ENCODE data around the gene PLA2G3.
A peak's percentile ranks its signal among the peaks of the same experiment; 100 is the strongest.
"Not testable (repeated sequence)": the region's sequence is repeated elsewhere in the genome, so short reads cannot be mapped to it uniquely, and the experiment has no call there.

The PLA2G3 gene

DNA sequence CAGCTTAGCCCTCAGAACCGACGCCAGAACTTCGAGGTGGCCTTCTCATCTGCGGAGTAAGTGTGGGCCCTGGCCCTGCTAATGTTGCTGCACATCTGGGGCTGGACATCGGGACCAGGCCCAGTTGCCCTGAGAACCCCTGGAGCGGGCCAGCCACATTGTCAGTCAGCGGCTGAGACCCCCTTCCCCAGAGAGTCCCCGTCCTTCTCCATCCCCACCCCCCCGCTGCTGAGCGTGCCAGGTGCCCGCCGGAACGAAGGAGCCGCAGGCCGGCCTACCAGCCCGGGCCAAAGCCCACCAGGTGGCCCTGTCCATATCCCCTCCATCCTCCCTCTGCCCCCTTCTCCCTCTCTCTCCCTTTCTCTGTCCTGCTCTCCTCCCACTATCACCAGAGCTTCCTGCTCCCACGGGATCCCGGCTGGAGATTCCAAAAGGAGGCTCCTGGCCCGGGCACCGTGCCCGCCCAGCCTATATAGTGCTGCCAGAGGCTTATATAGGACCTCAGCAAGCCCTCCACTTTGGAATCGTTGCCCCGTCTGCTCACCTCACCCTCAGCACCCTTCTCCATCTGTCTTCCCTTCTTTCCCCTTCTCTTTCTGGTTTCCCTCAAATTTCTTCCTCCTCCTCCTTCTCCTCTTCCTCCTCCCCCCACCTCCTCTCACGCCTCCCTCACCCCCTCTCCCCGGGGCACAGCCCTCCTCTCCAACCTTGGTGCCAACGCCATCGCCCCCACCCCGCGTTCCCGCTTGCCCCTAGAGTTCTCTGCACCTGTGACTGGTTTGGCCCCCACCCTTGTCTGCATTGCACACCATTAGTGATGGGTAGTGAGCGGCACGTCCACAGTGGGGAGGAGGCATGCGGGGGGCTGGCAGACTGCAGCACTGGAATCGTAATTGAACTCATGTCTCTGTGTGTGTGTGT, 40.2 kb downstream of the PLA2G3 start:
- no peak for DNase-seq

DNA sequence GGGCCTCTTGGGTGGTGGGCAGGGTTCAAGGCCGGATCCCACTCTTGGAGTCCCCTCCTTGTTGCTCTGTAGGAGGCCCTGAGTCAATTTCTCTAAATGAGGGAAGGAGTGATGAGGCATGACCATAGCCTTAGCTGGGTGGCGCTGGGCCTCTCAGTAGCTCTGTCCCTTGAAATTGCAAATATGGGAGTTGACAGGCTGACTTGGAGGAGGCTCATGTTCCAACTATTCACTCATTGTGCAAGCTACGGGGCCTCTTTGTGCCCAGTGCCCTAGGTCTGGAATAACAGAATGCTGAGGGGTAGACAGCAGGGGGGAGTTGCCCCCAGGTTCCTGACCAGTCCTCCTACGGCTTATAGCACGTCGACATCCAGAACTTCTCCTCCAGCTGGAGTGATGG, 40.9 kb downstream of the PLA2G3 start:
- DNase-seq, result no peak

DNA sequence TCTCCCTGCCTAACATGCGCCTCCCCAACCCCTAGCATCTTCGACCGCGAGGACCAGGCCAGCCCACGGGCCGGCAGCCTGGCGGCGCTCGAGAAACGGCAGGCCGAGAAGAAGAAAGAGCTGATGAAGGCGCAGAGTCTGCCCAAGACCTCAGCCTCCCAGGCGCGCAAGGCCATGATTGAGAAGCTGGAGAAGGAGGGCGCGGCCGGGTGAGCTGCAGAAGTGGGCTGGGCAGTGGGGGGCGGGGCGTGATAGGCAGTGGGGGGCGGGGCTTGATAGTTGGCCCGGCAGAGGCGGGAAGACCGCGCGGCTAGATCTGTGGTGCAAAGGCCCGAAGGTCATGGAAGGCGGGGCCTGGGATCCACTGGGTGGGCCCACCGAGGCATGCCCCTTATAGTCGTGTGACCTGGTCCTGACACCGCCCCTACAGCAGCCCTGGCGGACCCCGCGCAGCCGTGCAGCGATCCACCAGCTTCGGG, 41.6 kb downstream of the PLA2G3 start:
- DNase-seq, result no peak

DNA sequence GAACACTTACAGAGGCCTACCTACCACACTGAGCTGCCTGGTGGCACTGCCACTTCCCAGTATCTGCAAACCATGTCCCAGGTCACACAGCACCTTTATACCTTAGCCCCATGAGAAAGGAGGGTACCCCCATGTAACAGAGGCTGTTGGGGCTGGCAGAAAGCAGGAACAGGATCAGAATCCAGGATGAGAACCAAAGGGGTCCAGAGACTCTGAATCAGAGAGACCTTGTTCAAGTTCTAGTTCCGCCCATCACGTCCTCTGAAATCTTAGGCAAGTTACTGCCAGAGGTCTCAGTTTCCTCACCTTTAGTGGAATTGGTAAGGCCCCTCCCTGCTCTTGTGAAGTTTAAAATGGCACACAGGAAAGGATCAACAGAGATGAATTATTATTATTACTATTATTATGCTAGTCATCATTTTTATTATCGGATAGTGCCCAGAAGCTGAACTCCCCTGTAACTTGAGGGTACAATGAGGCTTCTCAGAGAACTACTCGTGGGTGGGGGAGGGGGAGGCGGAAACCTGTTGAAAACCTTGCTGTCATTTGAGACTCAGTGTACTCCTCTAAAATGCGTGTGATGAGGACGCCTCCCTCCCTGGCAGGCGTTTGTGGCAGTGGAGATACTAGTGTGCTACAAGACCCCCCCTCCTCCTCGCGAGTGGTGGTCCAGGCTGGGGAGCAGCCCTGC, 42.2 kb downstream of the PLA2G3 start:
- no peak for DNase-seq

DNA sequence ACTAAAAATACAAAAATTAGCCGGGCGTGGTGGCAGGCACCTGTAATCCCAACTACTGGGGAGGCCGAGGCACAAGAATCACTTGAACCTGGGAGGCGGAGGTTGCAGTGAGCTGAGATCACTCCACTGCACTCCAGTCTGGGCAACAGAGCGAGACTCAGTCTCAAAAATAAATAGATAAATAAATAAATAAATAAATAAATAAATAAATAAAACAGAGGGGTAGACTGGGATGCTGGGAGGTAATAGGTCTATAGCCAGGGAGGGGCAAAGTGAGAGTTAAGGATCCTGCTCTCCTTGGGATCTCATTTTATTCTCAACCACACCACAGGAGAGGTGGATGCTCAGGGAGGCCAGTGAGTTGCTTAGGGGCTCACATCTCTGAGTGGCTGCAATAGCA, 42.8 kb downstream of the PLA2G3 start:
- DNase-seq, result not testable (repeated sequence)

DNA sequence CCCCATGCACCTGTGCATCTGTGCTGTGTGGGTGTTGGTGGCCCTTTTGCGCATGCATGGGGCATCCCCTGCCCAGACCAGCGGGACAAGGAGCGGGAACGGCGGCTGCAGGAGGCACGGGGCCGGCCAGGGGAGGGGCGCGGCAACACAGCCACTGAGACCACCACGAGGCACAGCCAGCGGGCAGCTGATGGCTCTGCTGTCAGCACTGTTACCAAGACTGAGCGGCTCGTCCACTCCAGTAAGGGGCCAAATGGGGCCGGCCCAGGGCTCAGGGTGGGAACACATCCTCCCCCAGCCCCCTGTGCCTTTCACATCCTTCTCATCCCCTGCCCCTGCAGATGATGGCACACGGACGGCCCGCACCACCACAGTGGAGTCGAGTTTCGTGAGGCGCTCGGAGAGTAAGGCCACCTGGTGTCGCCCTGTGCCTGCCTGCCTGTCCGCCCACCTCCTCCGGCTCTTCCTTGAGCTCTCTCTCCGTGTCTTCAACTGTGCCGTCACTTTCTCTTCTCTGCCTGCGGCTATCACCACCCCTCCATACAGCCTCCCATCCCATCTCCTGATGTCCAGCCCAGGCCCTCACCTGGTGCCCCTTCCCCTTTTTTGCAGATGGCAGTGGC, 43.5 kb downstream of the PLA2G3 start:
- DNase-seq, result no peak

DNA sequence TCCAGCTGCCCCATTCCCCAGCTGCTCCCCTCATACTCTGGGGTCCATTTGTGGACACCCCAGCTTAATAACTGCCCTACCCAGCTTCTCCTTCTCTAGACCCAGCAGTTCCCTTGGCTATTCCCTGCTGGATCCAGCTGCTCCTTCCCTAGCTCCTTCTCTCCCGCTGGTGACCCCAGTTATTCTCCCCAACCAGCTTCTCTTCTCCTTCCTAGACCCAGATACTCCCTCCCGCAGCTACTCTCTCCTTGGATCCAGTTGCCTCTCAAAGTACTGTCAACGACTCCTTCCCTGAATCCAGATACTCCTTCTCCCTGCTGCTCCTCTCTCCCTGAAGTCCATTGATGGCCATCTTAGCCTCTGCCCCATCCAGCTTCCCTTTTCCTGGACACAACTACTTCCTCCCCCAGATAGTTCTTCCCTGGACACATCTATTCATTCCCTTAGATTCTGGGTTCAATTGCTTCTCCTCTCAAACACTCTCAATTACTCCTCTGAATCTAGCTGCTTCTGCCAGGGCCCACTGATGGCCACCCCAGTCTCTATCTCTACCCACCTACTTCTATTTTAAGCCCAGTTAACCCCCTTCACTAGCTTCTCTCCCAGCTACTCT, 44.6 kb downstream of the PLA2G3 start:
- no peak for DNase-seq

DNA sequence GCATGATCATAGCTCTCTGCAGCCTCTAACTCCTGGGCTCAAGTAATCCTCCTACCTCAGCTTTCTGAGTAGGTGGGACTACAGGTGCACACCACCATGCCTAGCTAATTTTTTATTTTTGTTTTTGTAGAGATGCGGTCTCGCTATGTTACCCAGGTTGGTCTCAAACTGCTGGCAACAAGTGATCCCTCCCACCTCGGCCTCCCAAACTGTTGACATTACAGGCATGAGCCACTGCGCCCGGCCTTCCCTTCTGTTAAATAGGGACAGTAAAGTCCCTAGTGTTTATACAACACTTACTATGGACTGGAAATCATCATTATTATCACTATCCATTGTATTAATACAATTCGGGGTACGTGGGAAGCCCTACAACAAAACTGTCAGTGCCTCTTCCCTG, 45.6 kb downstream of the PLA2G3 start:
- DNase-seq, result no peak

DNA sequence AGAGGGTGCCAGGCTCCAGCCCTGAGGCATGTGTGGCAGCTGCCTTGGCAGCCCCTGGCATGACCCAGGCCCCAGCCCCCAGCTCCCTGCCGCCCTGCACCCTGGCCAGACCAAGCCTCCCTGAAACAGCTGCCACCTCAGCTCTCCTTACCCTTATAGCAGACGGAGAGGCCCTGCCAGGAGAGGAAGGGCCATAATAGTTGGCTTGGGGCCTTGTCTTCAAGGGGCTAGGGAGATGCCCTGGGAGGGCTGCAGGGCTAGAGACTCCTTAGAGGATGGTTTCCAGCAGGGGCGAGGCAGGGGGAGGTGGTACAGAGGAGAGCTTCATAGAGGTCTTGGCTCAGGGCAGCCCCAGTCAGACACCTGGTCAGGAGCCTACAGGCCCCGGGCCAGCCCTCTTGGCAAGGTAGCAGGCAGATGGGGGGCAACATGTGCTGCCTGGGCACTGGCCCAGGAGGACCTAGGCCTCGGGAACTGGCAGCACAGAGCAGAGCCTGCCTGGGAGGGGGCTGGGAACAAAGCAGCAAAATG, 46.2 kb downstream of the PLA2G3 start:
- DNase-seq, result no peak

DNA sequence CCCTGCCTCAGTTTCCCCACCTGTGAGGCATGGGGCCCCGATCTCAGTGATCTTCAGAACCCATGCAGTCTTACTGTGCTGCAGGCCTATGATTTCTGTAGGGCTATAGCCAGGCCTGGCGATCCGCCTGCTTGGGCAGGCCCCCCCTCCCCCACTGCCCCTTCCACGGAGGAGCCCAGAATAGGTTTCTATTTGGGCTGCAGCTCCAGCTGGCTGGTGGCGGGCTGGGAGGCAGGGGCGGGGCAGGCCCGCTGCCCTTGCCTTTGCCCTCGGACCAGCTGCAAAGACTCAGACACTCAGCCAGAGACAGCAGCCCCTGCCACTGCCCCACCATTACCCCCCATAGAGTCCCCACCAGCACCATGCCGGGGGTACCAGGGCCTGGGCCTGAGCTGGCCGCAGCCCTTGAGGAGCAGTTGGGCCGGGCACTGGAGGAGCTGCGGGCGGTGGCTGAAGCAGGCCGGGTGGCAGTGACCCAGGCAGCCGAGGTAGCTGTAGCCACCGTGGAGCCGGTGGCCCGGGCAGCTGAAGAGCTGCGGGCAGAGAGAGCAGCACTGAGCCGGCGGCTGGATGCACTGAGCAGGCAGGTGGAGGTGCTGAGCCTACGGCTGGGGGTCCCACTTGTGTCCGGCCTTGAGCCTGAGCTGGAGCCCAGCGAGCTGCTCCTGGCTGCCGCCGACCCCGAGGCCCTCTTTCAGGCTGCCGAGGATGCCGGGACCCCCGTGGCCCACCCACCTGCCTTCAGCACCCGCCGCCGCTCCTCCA, 47.0 kb downstream of the PLA2G3 start:
- DNase-seq, result no peak

DNA sequence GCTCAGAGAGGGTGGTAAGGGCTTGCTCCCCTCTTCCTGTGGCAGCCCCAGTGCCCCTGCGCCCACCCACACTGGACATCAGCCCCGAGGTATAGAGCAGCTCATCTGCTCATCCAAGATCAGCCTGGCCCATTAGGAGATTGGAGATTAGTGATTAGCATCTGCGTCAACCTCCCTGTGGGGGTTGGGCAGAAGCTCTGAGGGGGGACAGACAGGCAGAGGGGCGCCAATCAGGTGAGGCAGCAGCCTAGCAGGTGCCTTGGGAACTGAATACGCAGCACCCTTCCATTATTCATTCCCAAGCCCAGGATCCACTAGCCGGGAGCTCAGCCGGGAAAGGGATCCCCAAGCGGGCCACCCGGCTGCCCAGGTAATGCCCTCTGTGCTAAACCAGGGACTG, 48.1 kb downstream of the PLA2G3 start:
- no peak for DNase-seq

DNA sequence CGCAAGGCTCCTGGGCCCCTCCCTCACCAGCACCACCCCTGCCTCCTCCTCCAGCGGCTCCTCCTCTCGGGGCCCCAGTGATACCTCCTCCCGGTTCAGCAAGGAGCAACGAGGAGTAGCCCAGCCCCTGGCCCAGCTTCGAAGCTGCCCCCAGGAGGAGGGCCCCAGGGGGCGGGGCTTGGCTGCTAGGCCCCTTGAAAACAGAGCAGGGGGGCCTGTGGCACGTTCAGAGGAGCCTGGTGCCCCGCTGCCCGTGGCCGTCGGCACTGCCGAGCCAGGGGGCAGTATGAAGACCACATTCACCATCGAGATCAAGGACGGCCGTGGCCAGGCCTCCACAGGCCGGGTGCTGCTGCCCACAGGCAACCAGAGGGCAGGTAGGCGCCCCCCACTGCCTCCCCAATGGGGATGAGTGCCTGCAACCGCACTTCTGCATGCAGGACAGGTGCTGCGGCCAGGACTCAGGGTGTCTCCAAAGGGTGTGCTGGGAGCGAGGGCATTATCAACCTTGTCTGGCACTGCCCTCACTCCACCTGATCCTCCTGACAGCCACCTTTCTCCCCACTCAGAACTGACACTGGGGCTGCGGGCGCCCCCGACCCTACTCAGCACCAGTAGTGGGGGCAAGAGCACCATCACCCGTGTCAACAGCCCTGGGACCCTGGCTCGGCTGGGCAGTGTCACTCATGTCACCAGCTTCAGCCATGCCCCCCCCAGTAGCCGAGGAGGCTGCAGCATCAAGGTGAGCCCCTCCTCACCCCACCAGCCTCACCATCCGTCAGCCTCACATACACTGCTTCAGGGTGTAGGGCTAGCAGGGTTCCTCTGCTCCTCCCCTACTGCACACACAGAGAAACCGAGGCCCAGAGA, 49.0 kb downstream of the PLA2G3 start:
- no peak for DNase-seq

DNA sequence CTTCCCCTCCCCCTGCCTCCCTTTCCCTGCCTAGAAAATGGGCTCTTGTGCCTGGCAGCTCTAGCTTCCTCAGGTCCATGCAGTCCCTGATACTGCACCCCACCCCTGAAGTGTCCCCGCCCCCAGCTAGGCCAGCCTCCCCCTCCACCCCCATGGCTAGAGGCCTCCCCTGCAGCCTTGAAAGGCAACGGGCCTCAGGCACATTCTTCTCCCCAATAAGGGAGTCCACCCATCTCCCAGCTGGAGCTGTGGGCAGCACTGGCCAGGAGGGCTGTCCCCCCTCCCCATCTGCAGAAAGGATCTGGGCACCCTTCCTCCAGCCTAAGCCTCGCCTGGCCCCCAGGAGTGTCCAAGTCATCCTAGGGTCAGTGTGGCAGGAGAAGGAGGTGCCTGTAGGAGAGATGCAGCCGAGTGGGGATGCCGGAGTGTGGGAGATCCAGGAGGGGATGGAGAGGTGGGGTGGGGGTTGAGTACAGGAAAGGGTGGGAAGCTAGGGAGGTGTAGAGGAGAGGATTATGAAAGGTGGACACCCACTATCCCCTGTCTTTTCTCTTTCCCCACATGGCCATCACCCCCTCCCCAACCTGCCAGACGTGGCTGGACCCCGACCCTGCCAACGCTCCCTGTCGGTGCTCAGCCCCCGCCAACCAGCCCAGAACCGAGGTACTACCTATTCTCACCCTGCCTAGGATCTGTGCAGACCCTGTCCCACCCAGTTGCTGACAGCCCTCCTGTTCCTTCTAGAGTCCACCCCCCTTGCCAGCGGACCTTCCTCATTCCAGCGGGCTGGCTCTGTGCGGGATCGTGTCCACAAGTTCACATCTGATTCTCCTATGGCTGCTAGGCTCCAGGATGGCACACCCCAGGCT, 49.9 kb downstream of the PLA2G3 start:
- no peak for DNase-seq

DNA sequence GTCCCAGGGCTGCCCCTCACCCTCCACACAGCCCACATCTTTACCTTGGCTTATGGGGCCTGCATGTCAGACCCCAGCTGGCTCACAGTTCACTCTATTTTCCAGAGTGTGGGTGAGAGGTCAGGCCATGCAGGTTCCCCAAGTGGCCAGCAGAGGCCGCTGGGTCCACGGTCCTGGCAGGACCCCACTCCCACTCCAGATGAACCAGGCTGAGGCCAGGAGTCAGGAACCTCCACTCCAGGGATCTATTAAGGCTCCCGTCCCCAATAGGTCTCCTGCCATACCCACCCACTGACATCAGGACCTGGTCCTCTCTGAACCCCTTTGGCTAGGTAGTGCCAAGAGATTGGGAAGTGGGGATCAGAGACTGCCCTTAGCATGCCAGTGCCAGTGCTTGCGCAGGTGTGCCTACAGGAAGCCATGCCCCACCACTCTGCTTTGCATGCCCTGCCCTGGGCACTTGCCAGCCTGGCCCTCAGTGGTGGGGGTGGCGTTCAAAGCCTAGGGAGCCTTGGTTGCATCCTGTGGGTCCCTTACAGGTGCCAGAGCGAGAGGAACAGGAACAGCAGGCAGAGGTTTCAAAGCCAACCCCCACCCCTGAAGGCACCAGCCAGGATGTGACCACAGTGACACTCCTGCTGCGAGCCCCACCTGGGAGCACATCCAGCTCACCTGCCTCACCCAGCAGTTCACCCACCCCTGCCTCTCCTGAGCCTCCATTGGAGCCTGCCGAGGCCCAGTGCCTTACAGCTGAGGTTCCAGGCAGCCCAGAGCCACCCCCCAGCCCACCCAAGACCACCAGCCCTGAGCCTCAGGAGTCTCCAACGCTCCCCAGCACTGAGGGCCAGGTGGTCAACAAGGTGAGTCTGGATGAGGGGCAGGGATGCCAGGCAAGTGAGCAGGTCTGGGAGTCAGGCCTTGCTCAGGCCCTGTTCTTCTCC, 50.9 kb downstream of the PLA2G3 start:
- DNase-seq, result peak in 1 of 4 experiments; percentile 29

DNA sequence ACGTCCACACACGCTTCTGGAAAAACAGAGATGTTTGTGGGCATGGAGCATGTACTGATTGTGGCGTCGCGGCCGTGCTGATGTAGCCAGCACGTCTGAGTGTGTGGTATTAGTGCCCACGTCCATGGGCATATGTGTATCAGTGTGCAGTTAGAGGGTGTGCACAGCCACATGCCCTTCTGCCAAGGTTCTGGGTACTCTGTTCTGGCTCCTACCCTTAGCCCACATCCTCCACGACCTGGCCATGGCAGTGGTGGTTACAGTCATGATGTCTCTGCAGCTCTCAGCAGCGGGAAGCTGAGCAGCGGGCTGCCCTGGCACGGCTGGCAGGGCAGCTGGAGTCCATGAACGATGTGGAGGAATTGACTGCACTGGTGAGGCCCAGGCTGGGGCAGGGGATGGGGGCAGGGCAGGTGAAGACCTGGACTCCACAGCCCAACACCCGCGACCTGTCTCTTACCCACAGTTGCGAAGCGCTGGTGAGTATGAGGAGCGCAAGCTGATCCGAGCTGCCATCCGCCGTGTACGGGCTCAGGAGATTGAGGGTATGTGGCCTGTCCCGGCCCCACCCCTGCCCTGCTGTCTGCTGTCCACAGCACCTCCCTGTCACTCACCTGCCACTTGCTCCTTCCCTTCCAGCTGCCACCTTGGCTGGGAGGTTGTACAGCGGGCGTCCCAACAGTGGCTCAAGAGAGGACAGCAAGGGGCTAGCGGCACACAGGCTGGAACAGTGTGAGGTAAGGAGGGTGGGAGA, 51.9 kb downstream of the PLA2G3 start:
- DNase-seq, result no peak

DNA sequence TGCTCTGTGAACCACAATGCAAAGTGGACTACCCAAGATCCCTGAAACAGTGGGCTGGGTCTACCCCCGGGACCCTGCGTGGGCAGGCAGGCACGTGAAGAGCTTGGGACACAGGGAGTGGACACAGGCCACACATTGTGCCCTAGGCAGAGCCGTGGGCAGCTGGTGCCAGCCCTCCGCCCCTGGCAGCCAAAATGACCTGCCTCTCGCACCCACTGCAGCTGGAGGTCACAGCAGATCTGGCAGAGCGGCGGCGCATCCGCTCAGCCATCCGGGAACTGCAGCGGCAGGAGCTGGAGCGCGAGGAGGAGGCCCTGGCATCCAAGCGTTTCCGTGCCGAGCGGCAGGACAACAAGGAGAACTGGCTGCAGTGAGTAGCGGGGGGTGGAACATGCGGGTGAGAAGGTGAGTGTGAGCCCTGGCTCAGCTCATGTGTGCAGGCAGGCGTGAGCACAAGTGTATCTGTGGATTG, 52.5 kb downstream of the PLA2G3 start:
- no peak for DNase-seq

DNA sequence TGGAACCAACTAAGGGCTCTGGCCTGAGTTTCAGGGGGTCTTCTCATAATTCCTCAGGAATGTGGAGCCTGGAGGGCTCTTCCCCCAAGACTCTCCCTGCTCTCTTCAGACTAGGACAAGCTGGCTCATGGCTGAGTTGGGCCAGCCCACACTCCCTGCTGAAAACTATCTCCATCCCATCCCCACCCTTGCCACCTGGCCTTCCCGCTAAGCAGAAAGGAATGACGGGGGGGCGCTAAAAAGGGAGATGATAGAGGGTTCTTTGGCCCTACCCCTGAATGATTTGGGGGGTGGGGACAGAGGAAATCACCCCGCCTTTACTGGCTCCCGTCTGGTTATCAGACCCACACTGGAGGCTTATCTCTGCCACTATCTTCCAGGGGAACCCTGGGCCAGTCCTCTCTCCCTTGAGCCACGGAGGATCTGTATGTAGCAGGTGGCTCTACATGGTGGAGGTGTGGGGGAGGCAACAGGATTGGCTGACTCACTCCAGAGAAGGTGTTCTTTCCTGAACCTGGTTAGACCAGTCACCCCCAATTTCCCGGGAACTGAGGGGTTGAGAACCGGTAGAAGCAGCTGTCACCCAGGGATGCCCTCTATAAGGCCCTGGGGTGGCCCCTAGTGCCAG, 53.5 kb downstream of the PLA2G3 start:
- no peak for DNase-seq

DNA sequence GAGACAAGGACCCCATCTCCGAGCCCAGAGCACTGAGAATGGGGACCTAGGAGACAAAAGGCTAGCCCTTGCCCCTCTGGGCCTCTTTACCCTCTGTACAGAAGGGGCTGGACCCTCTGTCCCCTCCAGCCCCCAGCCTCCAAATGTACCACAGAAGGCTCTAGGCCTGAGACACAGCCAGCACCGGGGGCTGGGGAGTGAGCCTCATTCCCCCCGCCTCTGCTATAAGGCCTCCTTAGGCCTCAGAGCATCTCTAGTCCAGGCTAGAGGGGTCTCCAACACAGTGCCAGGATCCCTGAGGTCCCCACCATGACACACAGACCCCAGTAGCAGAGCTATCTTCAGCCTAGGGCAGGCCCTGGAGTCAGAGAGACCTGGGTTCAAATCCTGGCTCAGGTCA, 54.4 kb downstream of the PLA2G3 start:
- DNase-seq, result no peak
